ENCODE results near the gene SRSF7. TPM values are rescaled to one million over a fixed set of nuclear protein-coding genes. Genes with fewer than 3 reads are reported as not detected.

The SRSF7 gene
- polyA plus RNA-seq, 1 donor (not counting 4 experiments of a cell fraction or from before 2014, with no cell fraction given) = 316 TPM

DNA sequence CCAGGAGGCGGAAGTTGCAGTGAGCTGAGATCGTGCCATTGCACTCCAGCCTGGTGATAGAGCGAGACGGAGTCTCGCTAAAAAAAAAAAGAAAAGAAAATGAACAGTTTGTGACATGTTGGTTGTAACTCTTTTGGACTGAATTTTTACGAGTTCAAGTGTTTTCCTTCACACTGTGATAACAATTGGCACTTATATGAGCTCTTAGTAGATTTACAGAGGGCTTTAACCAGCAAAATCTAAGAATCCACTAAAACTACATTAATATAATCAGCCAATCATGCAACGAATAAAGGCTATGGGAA is 24.7 kb upstream of the SRSF7 start:
- H3K36me3 ChIP-seq (ENCODE audit: control insufficient read depth in 2 of 2, extremely low read depth in 1 of 2, insufficient read depth in 2 of 2, low read length in 2 of 2) = no peaks in the 10 kb centered on the region
- H3K27ac ChIP-seq (ENCODE audit: control insufficient read depth, insufficient read depth, low read length) = no peak overlapping the region
- no peak overlapping the region for H3K4me2 ChIP-seq (ENCODE audit: control insufficient read depth, extremely low read depth, insufficient read depth, low read depth, low read length)
- DNase-seq (ENCODE audit: low read depth, low spot score) = no peak
- no peaks in the 10 kb centered on the region for H4K20me1 ChIP-seq (ENCODE audit: control insufficient read depth, extremely low read depth, insufficient read depth, low read length)
- peaks cover 12% of the 10 kb centered on the region for H3K79me2 ChIP-seq (ENCODE audit: control insufficient read depth, insufficient read depth, low read length)
- no peaks in the 10 kb centered on the region for H3K9me3 ChIP-seq (ENCODE audit: control insufficient read depth, low read depth, low read length)
- TF ChIP-seq, protein P1, sequence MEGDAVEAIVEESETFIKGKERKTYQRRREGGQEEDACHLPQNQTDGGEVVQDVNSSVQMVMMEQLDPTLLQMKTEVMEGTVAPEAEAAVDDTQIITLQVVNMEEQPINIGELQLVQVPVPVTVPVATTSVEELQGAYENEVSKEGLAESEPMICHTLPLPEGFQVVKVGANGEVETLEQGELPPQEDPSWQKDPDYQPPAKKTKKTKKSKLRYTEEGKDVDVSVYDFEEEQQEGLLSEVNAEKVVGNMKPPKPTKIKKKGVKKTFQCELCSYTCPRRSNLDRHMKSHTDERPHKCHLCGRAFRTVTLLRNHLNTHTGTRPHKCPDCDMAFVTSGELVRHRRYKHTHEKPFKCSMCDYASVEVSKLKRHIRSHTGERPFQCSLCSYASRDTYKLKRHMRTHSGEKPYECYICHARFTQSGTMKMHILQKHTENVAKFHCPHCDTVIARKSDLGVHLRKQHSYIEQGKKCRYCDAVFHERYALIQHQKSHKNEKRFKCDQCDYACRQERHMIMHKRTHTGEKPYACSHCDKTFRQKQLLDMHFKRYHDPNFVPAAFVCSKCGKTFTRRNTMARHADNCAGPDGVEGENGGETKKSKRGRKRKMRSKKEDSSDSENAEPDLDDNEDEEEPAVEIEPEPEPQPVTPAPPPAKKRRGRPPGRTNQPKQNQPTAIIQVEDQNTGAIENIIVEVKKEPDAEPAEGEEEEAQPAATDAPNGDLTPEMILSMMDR (optimal IDR thresholded peaks at IDR 0.05 in 1 of 3, IDR thresholded peaks at IDR 0.05 in 1 of 3, conservative IDR thresholded peaks at IDR 0.05 in 1 of 3; ENCODE audit: extremely low read depth in 1 of 3, insufficient read depth in 2 of 3, low read length in 3 of 3) = no peak
- no peak for TF ChIP-seq EZH2 (IDR thresholded peaks at IDR 0.05; ENCODE audit: low read length)
- no peak overlapping the region for H3K9ac ChIP-seq (ENCODE audit: control insufficient read depth, extremely low read depth, insufficient read depth, low read length)
- no peaks in the 10 kb centered on the region for H3K27me3 ChIP-seq (ENCODE audit: control insufficient read depth, extremely low read depth, insufficient read depth, low read length)
- peaks cover 6% of the 10 kb centered on the region for H3K4me1 ChIP-seq (ENCODE audit: control insufficient read depth, extremely low read depth, insufficient read depth, low read length)
- dilution Hi-C loops (cut with MboI; ENCODE audit: extremely low pct_ligation_motif_present, low sequenced_read_pairs) = no loop called here
- no peaks in the 10 kb centered on the region for H3K9me1 ChIP-seq (ENCODE audit: control insufficient read depth, extremely low read depth, insufficient read depth, low read length)
- H2AFZ ChIP-seq (ENCODE audit: control insufficient read depth, low read length) = no peak overlapping the region
- H3K4me3 ChIP-seq (ENCODE audit: control insufficient read depth in 2 of 3, extremely low read depth in 1 of 3, insufficient read depth in 2 of 3, low read depth in 1 of 3, low read length in 3 of 3) = no peak overlapping the region
- FAIRE-seq = no peak

DNA sequence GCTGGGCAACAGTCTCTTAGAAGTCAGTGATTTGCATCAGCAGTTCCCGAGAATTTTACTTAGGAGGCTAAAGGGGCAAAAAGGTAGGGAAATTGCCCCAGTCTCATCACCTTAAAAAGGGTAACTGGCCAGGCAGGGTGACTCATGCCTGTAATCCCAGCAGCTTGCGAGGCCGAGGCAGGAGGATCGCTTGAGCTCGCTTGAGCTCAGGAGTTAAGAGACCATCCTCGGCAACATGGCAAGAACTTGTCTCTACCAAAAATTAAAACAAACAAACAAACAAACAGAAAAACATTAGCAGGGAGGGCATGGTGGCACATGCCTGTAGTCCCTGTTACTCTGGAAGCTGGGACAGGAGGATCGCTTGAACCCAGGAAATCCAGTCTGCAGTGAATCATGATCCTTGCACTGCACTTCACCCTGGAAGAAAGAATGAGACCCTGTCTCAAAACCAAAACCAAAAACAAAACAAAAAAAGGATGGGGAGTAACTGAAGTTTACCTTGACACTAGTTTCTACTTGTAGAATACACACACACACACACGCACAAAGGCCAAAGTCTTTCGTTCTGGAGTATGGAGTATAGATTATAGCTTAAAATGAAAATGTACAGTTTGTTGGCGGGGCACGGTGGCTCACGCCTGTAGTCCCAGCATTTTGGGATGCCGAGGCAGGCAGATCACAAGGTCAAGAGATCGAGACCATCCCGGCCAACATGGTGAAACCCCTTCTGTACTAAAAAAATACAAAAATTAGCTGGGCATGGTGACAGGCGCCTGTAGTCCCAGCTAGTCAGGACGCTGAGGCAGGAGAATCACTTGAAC is 24.1 kb upstream of the SRSF7 start:
- Histone ChIP-seq H3K4me3 (ENCODE audit: control insufficient read depth in 2 of 3, extremely low read depth in 1 of 3, insufficient read depth in 2 of 3, low read depth in 1 of 3, low read length in 3 of 3) (no peak overlapping the region), H3K27ac (ENCODE audit: control insufficient read depth, insufficient read depth, low read length) (no peak overlapping the region), H3K4me2 (ENCODE audit: control insufficient read depth, extremely low read depth, insufficient read depth, low read depth, low read length) (no peak overlapping the region), H3K4me1 (ENCODE audit: control insufficient read depth, extremely low read depth, insufficient read depth, low read length) (peaks cover 6% of the 10 kb centered on the region), H3K9me1 (ENCODE audit: control insufficient read depth, extremely low read depth, insufficient read depth, low read length) (no peaks in the 10 kb centered on the region), H3K36me3 (ENCODE audit: control insufficient read depth in 2 of 2, extremely low read depth in 1 of 2, insufficient read depth in 2 of 2, low read length in 2 of 2) (no peaks in the 10 kb centered on the region), H3K9ac (ENCODE audit: control insufficient read depth, extremely low read depth, insufficient read depth, low read length) (no peak overlapping the region), H3K27me3 (ENCODE audit: control insufficient read depth, extremely low read depth, insufficient read depth, low read length) (no peaks in the 10 kb centered on the region), H2AFZ (ENCODE audit: control insufficient read depth, low read length) (no peak overlapping the region), H4K20me1 (ENCODE audit: control insufficient read depth, extremely low read depth, insufficient read depth, low read length) (no peaks in the 10 kb centered on the region), H3K79me2 (ENCODE audit: control insufficient read depth, insufficient read depth, low read length) (peaks cover 12% of the 10 kb centered on the region), H3K9me3 (ENCODE audit: control insufficient read depth, low read depth, low read length) (no peaks in the 10 kb centered on the region)
- FAIRE-seq = no peak
- dilution Hi-C loops (cut with MboI; ENCODE audit: extremely low pct_ligation_motif_present, low sequenced_read_pairs) = no loop called here
- no peak for DNase-seq (ENCODE audit: low read depth, low spot score)
- TF ChIP-seq, protein P1 (optimal IDR thresholded peaks at IDR 0.05 in 1 of 3, IDR thresholded peaks at IDR 0.05 in 1 of 3, conservative IDR thresholded peaks at IDR 0.05 in 1 of 3; ENCODE audit: extremely low read depth in 1 of 3, insufficient read depth in 2 of 3, low read length in 3 of 3) = no peak
- TF ChIP-seq EZH2 (IDR thresholded peaks at IDR 0.05; ENCODE audit: low read length) = no peak

Data from keratinocyte (primary cell).